ENCODE data around the gene COL11A2.

GRCh38 chr6:33236852-33237251 is 44.6 kb upstream of the COL11A2 start:
- TF ChIP-seq CTCF (IDR thresholded peaks at IDR 0.05) = no peak
- TF ChIP-seq POLR2A (IDR thresholded peaks at IDR 0.05) = no peak
